ENCODE results near the gene CYTH4. TPM values are rescaled to one million over a fixed set of nuclear protein-coding genes. Genes with fewer than 3 reads are reported as not detected.

Gene CYTH4
- total RNA-seq, 1 experiment from 2014 or later = 3.8 TPM

Other genes with a start within 250 kb of the CYTH4 start
- gene KCTD17, start 230.8 kb upstream of the CYTH4 start, total RNA-seq (2021; ENCODE audit: unreplicated experiment) = 23.4 TPM
- gene TMPRSS6, start 172.8 kb upstream of the CYTH4 start, total RNA-seq (2021; ENCODE audit: unreplicated experiment) = 0.39 TPM
- gene IL2RB, start 132.6 kb upstream of the CYTH4 start, total RNA-seq (2021; ENCODE audit: unreplicated experiment) = 0.30 TPM
- gene C1QTNF6, start 94.3 kb upstream of the CYTH4 start, total RNA-seq (2021; ENCODE audit: unreplicated experiment) = 15.2 TPM
- gene SSTR3, start 70.0 kb upstream of the CYTH4 start, total RNA-seq (2021; ENCODE audit: unreplicated experiment) = not detected
- 62.0 TPM for gene RAC2, start 38.2 kb upstream of the CYTH4 start, total RNA-seq (2021; ENCODE audit: unreplicated experiment)
- 45.4 TPM for gene ELFN2, start 145.0 kb downstream of the CYTH4 start, total RNA-seq (2021; ENCODE audit: unreplicated experiment)
- gene MFNG, start 203.9 kb downstream of the CYTH4 start, total RNA-seq (2021; ENCODE audit: unreplicated experiment) = 4.5 TPM
- 32.0 TPM for gene CARD10, start 236.9 kb downstream of the CYTH4 start, total RNA-seq (2021; ENCODE audit: unreplicated experiment)

Measured in HCT116 (cell line).